GM18499 (cell line): Measurements from ENCODE around the gene CYP2E1.
"Not testable (repeated sequence)": the region's sequence is repeated elsewhere in the genome, so short reads cannot be mapped to it uniquely, and the experiment has no call there.

Source experiments
- ATAC-seq: cut with Tn5 transposase; IDR thresholded peaks from one replicate; pipeline ENCODE4 v1.9.1; 2021; ENCODE audit warnings: moderate number of reproducible peaks; ENCODE audit not compliant: insufficient read depth, unreplicated experiment

Gene CYP2E1

GRCh38 chr10:133526957-133527588 lies at the start of gene CYP2E1:
CYP2E1 (plus strand) TSS chr10:133527363; CDS start chr10:133527396, 33 bp downstream.
- ATAC-seq = no peak

- ATAC-seq = no peak
Observed at GRCh38 chr10:133481086-133481643, 46.0 kb upstream of the CYP2E1 start.

- ATAC-seq = no peak
Observed at GRCh38 chr10:133481657-133482056, 45.5 kb upstream of the CYP2E1 start.

- no peak for ATAC-seq
Observed at GRCh38 chr10:133484818-133485217, 42.3 kb upstream of the CYP2E1 start.

- no peak for ATAC-seq
Observed at GRCh38 chr10:133487085-133487484, 40.1 kb upstream of the CYP2E1 start.

- ATAC-seq = no peak
Observed at GRCh38 chr10:133488354-133488753, 38.8 kb upstream of the CYP2E1 start.

- ATAC-seq = no peak
Observed at GRCh38 chr10:133489816-133490588, 37.2 kb upstream of the CYP2E1 start.

- ATAC-seq = not testable (repeated sequence)
Observed at GRCh38 chr10:133493562-133493961, 33.6 kb upstream of the CYP2E1 start.

GRCh38 chr10:133497363-133497762 lies 29.8 kb upstream of the CYP2E1 start:
- ATAC-seq = not testable (repeated sequence)

GRCh38 chr10:133499176-133499575 lies 28.0 kb upstream of the CYP2E1 start:
- not testable (repeated sequence) for ATAC-seq

- not testable (repeated sequence) for ATAC-seq
Observed at GRCh38 chr10:133500897-133501296, 26.3 kb upstream of the CYP2E1 start.

GRCh38 chr10:133509700-133510099 lies 17.5 kb upstream of the CYP2E1 start:
- no peak for ATAC-seq

- ATAC-seq = no peak
Observed at GRCh38 chr10:133511408-133511807, 15.8 kb upstream of the CYP2E1 start.

GRCh38 chr10:133511907-133512528 lies 15.1 kb upstream of the CYP2E1 start:
- ATAC-seq = no peak

GRCh38 chr10:133515471-133515870 lies 11.7 kb upstream of the CYP2E1 start:
- no peak for ATAC-seq

- ATAC-seq = no peak
Observed at GRCh38 chr10:133516057-133516456, 11.1 kb upstream of the CYP2E1 start.

GRCh38 chr10:133518517-133518916 lies 8.6 kb upstream of the CYP2E1 start:
- not testable (repeated sequence) for ATAC-seq

GRCh38 chr10:133520193-133520738 lies 6.9 kb upstream of the CYP2E1 start:
- ATAC-seq = no peak

- ATAC-seq = no peak
Observed at GRCh38 chr10:133523631-133524203, 3.4 kb upstream of the CYP2E1 start.

GRCh38 chr10:133525444-133525843 lies 1.7 kb upstream of the CYP2E1 start:
- ATAC-seq = no peak
